NOMO-1 treated with dmso at 0.1 percent for 144 hours (cell line): Measurements from ENCODE around the gene OR5I1.
"Not testable (repeated sequence)": the region's sequence is repeated elsewhere in the genome, so short reads cannot be mapped to it uniquely, and the experiment has no call there.

Experiments used
- DNase-seq: peaks from one replicate; lab custom pipeline; 2025; ENCODE audit not compliant: unreplicated experiment; lab: John Stamatoyannopoulos, UW

OR5I1 gene

GRCh38 chr11:55936300-55936699 lies at the start of gene OR5I1:
Gene OR5I1 (minus strand): TSS chr11:55936400. CDS start chr11:55936400, 0 bp downstream.
- no peak for DNase-seq

- DNase-seq: no peak
Observed at GRCh38 chr11:55970935-55971334, 34.7 kb upstream of the OR5I1 start.

GRCh38 chr11:55969845-55970244 lies 33.6 kb upstream of the OR5I1 start, which contains the start of gene OR10AG1:
Gene OR10AG1 (minus strand): TSS chr11:55969945. CDS start chr11:55969907, 38 bp downstream.
- DNase-seq: no peak

GRCh38 chr11:55967914-55968313 lies 31.7 kb upstream of the OR5I1 start:
- no peak for DNase-seq

GRCh38 chr11:55966391-55966790 lies 30.2 kb upstream of the OR5I1 start:
- no peak for DNase-seq

GRCh38 chr11:55956521-55956920 lies 20.3 kb upstream of the OR5I1 start:
- DNase-seq: no peak

GRCh38 chr11:55949330-55949729 lies 13.1 kb upstream of the OR5I1 start:
- no peak for DNase-seq

- DNase-seq: no peak
Observed at GRCh38 chr11:55942785-55943392, 6.7 kb upstream of the OR5I1 start.

GRCh38 chr11:55920537-55920936 lies 15.7 kb downstream of the OR5I1 start:
- DNase-seq: no peak

GRCh38 chr11:55914482-55914881 lies 21.7 kb downstream of the OR5I1 start, which contains the start of gene OR5W2:
Gene OR5W2 (minus strand): TSS chr11:55914582. CDS start chr11:55914582, 0 bp downstream.
- DNase-seq: no peak

GRCh38 chr11:55902308-55902707 lies 33.9 kb downstream of the OR5I1 start:
- no peak for DNase-seq

GRCh38 chr11:55895216-55895615 lies 41.0 kb downstream of the OR5I1 start:
- no peak for DNase-seq

- not testable (repeated sequence) for DNase-seq
Observed at GRCh38 chr11:55885481-55885880, 50.7 kb downstream of the OR5I1 start.
